Transverse colon (tissue), 4 donors: ENCODE measurements around the gene PPP1R9A. TPM values are rescaled to one million over a fixed set of nuclear protein-coding genes. Genes with fewer than 3 reads are reported as not detected.

Experiments
- DNase-seq: peaks from one replicate; pipeline ENCODE4 v3.0.0-alpha.2; 2019
- H3K27ac ChIP-seq, 4 donors: fragments of 200-600 bp; sonication (generic); 2 replicates each; pipeline ENCODE4 v1.5.1; 2016 to 2018; ENCODE audit warnings: inconsistent platforms in 4 of 4
- H3K27me3 ChIP-seq: fragments of 200-600 bp; sonication (generic); 2 replicates; pipeline ENCODE4 v1.5.1; 2017; ENCODE audit warnings: inconsistent platforms
- H3K36me3 ChIP-seq, 4 donors: fragments of 200-600 bp; sonication (generic); 2 replicates each; pipeline ENCODE4 v1.5.1; 2017 to 2019; ENCODE audit warnings: inconsistent platforms in 4 of 4
- H3K4me1 ChIP-seq, 4 donors: fragments of 200-600 bp; sonication (generic); 2 replicates each; pipeline ENCODE4 v1.5.1; 2017 to 2020; ENCODE audit warnings: inconsistent platforms in 4 of 4
- H3K4me3 ChIP-seq, 4 donors: fragments of 200-600 bp; sonication (generic); 1 replicate in 1 of 4; 2 replicates in 3 of 4; pipeline versions ENCODE4 v1.5.1 to v1.6.1; 2017 to 2019; ENCODE audit warnings: inconsistent platforms in 4 of 4
- H3K9me3 ChIP-seq, 2 donors: fragments of 200-600 bp; sonication (generic); 2 replicates each; pipeline ENCODE4 v1.5.1; 2017 to 2019; ENCODE audit warnings: inconsistent platforms in 2 of 2
- CTCF ChIP-seq, 5 experiments: fragments of 200-600 bp in 3 of 5; fragments of 450-650 bp in 2 of 5; sonication (generic) in 3 of 5; IDR thresholded peaks; 1 replicate in 2 of 5; 2 replicates in 3 of 5; pipeline ENCODE4 v1.5.1; 2016 to 2017; ENCODE audit warnings: antibody characterized with exemption in 5 of 5, inconsistent platforms in 3 of 5, mild to moderate bottlenecking in 2 of 5, moderate library complexity in 1 of 5
- EP300 ChIP-seq: sonication (generic); formaldehyde crosslinking; IDR thresholded peaks from one replicate; pipeline ENCODE4 v1.6.1; 2017; ENCODE audit warnings: antibody characterized with exemption, low read depth
- POLR2A ChIP-seq: fragments of 450-650 bp; IDR thresholded peaks from one replicate; pipeline ENCODE4 v1.6.1; 2016; ENCODE audit warnings: antibody characterized with exemption, mild to moderate bottlenecking, moderate library complexity
- POLR2AphosphoS5 ChIP-seq, 3 donors: sonication (generic); formaldehyde crosslinking; IDR thresholded peaks; one replicate each; pipeline ENCODE4 v1.6.1; 2016; ENCODE audit warnings: antibody characterized with exemption in 3 of 3
- WGBS, 2 donors: methylation state at CpG; one replicate each; pipeline ENCODE4 v1.1.5; 2018; ENCODE audit warnings: low coverage in 1 of 2; 5-methylcytosine and 5-hydroxymethylcytosine counted together
- in situ Hi-C, 4 donors: fragments of 200-750 bp; cut with MboI; loops; one replicate each; pipeline versions ENCODE4 v1.15.0 to v1.15.1; 2017; ENCODE audit warnings: low sequenced_read_pairs in 3 of 4, low pct_ligation_motif_present in 1 of 4, low pct_unique_long_range_greater_than_20kb in 1 of 4
- intact Hi-C: fragments of 100-400 bp; cut with DNase I; formaldehyde crosslinking; loops from one replicate; pipeline ENCODE4 v1.15.1; 2023; ENCODE audit warnings: low total_unique reads
- total RNA-seq, 4 donors: library from RNA; depleted of rRNA; stranded (reverse); fragments of >200 nt; gene quantifications; one replicate each; pipeline ENCODE4 v1.1.0, GENCODE V29; 2016

PPP1R9A gene
- total RNA-seq, 4 donors from 2014 or later: 13.1 to 30.0 (median 23.2) TPM

DNA sequence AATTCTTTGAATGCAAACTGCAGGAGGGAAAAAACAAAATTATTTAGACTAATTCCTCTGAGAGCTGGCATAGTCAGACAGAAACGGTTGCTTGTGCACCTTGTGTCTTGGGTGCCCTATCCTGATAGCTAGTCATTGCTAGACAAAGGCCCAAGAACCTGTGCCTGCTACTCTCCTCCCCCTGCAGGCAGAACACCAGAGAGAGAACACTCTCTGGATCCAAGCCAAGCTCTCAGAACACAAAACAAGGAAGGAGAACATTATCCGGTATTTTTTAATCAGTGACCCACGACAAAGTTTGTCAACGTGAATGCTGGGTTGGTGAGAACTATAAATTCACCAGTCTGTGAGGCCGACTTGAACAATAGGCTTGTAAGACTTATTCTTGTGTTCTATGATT is 18.8 kb upstream of the PPP1R9A start:
- Histone ChIP-seq H3K4me1 (peaks cover 0 to 6% (median 0%) of the 10 kb centered on the region in 4 donors), H3K27ac (no peak overlapping the region), H3K4me3 (no peak overlapping the region), H3K36me3 (no peaks in the 10 kb centered on the region), H3K9me3 (no peaks in the 10 kb centered on the region), H3K27me3 (no peaks in the 10 kb centered on the region)
- DNase-seq: peak; percentile 19
- 26 to 38% methylated on average over 1 to 5 of the region's 5 CpGs for WGBS, 2 donors
- TF ChIP-seq EP300 (no peak), CTCF (IDR thresholded peaks at IDR 0.05) (peak in 1 of 5 experiments; percentile 20)
- in situ Hi-C loops (no loop called here), intact Hi-C loops (no loop called here)

DNA sequence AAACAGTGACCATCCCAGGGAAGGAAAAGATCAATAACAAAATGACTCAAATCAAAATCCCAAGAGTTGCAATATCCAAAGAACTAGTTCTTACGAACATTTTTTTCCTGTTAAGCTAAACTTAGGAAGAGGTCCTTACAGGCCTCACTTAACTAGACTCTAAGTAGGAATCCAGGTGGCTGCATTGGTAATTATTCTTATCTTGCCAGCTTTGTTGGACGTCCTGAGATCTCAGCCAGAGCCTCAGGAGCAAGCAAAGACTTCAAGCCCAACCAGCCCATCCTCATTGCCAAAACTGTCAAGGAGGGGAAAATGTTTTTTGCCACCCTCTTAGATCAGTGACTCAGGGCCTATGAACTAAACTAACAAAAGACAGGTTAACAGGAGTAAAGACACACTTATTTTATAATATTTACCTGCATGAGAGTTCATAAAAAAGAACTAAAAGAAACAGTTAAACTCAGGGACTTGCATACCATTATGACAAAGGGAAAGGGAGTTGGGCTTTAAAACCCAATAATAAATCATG is 18.3 kb upstream of the PPP1R9A start:
- no peak overlapping the region for H3K4me3 ChIP-seq
- intact Hi-C loops (no loop called here), in situ Hi-C loops (no loop called here)
- no peaks in the 10 kb centered on the region for H3K27me3 ChIP-seq
- TF ChIP-seq POLR2AphosphoS5 (IDR thresholded peaks at IDR 0.05) (no peak), EP300 (no peak), POLR2A (no peak), CTCF (IDR thresholded peaks at IDR 0.05) (no peak)
- H3K9me3 ChIP-seq: no peaks in the 10 kb centered on the region
- DNase-seq: no peak
- H3K27ac ChIP-seq: no peak overlapping the region
- H3K36me3 ChIP-seq: no peaks in the 10 kb centered on the region
- WGBS, 2 donors: 44 to 63% methylated on average over 2 of the region's 2 CpGs
- peaks cover 0 to 6% (median 0%) of the 10 kb centered on the region in 4 donors for H3K4me1 ChIP-seq

DNA sequence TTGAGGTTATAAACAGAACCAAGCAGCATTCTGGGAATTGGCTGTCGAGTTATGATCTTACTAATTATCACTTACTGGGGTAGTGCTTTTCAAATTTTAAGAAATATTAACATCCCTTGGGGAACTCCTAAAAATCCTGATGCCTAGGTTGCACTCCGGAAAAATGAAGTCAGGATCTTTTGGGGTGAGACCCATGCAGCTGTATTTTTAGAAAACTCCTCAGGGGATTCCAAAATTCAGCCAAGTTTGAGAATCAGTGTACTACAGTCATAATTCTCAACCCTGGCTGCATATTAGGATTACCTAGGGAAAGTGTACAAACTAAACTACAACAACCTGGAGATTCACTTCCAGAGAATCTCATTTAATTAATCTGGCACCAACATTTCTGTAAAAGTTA is 17.2 kb upstream of the PPP1R9A start:
- Histone ChIP-seq H3K36me3 (no peaks in the 10 kb centered on the region), H3K27ac (no peak overlapping the region), H3K9me3 (no peaks in the 10 kb centered on the region), H3K27me3 (no peaks in the 10 kb centered on the region), H3K4me3 (no peak overlapping the region), H3K4me1 (peaks cover 0 to 6% (median 0%) of the 10 kb centered on the region in 4 donors)
- TF ChIP-seq CTCF (IDR thresholded peaks at IDR 0.05) (no peak), POLR2AphosphoS5 (IDR thresholded peaks at IDR 0.05) (no peak), EP300 (no peak), POLR2A (no peak)
- WGBS, 2 donors: 49 to 70% methylated on average over 2 of the region's 2 CpGs
- intact Hi-C loops (no loop called here), in situ Hi-C loops (no loop called here)
- DNase-seq: no peak

DNA sequence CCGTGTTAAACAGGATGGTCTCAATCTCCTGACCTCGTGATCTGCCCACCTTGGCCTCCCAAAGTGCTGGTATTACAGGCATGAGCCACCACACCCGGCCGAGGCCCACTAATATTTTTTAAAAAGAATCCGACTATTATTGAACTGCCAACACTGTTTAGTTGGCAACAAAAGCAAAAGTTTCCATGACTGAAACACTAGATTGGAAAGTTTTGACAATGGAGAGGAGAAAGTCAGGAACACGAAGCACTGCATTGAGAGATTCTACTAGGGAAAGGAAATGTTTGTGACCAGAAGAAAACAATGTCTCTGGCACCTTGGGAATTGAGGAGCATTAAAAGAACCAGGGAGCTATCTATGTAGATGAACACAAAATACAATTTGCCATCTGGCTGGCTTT is 13.7 kb upstream of the PPP1R9A start:
- WGBS, 2 donors: 88% methylated on average over 6 of the region's 6 CpGs; no CpG with 5 or more reads in 1 of the 2 donors
- in situ Hi-C loops: no loop called here
- Histone ChIP-seq H3K27ac (no peak overlapping the region), H3K9me3 (no peaks in the 10 kb centered on the region), H3K36me3 (no peaks in the 10 kb centered on the region), H3K27me3 (no peaks in the 10 kb centered on the region), H3K4me3 (no peak overlapping the region), H3K4me1 (peaks cover 0 to 1% (median 0%) of the 10 kb centered on the region in 4 donors)
- intact Hi-C loops: no loop called here
- DNase-seq: no peak
- TF ChIP-seq POLR2A (no peak), CTCF (IDR thresholded peaks at IDR 0.05) (no peak), POLR2AphosphoS5 (IDR thresholded peaks at IDR 0.05) (no peak), EP300 (no peak)
